Measurements from ENCODE around the gene ME3.

DNA sequence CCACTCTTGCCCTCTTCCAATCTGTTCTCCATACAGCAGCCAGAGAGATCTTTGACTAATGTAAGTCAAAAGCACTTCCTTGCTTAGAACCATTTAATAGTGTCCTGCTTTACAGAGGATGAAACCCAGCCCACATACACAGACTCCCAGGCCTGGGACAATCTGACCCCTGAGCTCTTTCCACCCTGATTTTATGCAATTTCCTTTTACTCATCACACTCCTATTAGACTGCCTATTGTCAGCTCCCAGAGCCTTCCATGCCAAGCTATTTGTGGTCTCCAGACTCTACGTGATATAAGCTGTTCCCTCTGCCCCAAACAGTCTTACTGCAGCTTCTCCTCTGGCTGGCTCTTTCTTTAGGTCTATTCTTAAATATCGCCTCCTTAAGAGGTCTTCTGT, 28.1 kb downstream of the ME3 start:
- TF ChIP-seq, protein P1, sequence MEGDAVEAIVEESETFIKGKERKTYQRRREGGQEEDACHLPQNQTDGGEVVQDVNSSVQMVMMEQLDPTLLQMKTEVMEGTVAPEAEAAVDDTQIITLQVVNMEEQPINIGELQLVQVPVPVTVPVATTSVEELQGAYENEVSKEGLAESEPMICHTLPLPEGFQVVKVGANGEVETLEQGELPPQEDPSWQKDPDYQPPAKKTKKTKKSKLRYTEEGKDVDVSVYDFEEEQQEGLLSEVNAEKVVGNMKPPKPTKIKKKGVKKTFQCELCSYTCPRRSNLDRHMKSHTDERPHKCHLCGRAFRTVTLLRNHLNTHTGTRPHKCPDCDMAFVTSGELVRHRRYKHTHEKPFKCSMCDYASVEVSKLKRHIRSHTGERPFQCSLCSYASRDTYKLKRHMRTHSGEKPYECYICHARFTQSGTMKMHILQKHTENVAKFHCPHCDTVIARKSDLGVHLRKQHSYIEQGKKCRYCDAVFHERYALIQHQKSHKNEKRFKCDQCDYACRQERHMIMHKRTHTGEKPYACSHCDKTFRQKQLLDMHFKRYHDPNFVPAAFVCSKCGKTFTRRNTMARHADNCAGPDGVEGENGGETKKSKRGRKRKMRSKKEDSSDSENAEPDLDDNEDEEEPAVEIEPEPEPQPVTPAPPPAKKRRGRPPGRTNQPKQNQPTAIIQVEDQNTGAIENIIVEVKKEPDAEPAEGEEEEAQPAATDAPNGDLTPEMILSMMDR (IDR thresholded peaks at IDR 0.05), result no peak
- no peak for TF ChIP-seq ZBTB21 (CRISPR knock-in tag; IDR thresholded peaks at IDR 0.05; ENCODE audit: borderline replicate concordance)
- TF ChIP-seq, protein P2, sequence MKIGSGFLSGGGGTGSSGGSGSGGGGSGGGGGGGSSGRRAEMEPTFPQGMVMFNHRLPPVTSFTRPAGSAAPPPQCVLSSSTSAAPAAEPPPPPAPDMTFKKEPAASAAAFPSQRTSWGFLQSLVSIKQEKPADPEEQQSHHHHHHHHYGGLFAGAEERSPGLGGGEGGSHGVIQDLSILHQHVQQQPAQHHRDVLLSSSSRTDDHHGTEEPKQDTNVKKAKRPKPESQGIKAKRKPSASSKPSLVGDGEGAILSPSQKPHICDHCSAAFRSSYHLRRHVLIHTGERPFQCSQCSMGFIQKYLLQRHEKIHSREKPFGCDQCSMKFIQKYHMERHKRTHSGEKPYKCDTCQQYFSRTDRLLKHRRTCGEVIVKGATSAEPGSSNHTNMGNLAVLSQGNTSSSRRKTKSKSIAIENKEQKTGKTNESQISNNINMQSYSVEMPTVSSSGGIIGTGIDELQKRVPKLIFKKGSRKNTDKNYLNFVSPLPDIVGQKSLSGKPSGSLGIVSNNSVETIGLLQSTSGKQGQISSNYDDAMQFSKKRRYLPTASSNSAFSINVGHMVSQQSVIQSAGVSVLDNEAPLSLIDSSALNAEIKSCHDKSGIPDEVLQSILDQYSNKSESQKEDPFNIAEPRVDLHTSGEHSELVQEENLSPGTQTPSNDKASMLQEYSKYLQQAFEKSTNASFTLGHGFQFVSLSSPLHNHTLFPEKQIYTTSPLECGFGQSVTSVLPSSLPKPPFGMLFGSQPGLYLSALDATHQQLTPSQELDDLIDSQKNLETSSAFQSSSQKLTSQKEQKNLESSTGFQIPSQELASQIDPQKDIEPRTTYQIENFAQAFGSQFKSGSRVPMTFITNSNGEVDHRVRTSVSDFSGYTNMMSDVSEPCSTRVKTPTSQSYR (CRISPR knock-in tag; IDR thresholded peaks at IDR 0.05), result no peak
